KMS-11 (cell line): ENCODE results near the gene NRF1.

Experiments
- H2AFZ ChIP-seq: fragments of 200-600 bp; sonication (generic); 2 replicates; pipeline ENCODE4 v1.6.1; 2016; ENCODE audit warnings: antibody characterized with exemption, mixed run types, low read depth
- H3K27ac ChIP-seq: fragments of 200-600 bp; sonication (generic); 2 replicates; pipeline ENCODE4 v1.6.1; 2016; ENCODE audit warnings: mild to moderate bottlenecking, mixed run types
- H3K27me3 ChIP-seq: fragments of 200-600 bp; sonication (generic); 2 replicates; pipeline ENCODE4 v1.6.1; 2017; ENCODE audit warnings: mild to moderate bottlenecking, low read depth, mixed run types, moderate library complexity; ENCODE audit not compliant: insufficient read depth
- H3K36me3 ChIP-seq: fragments of 200-600 bp; sonication (generic); 2 replicates; pipeline ENCODE4 v1.6.1; 2017; ENCODE audit warnings: mild to moderate bottlenecking, mixed run types; ENCODE audit not compliant: insufficient read depth
- H3K4me1 ChIP-seq: fragments of 200-600 bp; sonication (generic); 2 replicates; pipeline ENCODE4 v1.6.1; 2016; ENCODE audit warnings: mild to moderate bottlenecking, low read depth, mixed run types; ENCODE audit not compliant: poor library complexity, severe bottlenecking
- H3K4me2 ChIP-seq: fragments of 200-600 bp; sonication (generic); 2 replicates; pipeline ENCODE4 v1.7.0; 2016; ENCODE audit warnings: mild to moderate bottlenecking, mixed run types
- H3K4me3 ChIP-seq: fragments of 200-600 bp; sonication (generic); IDR thresholded peaks from 2 replicates; pipeline ENCODE4 v1.6.1; 2017; ENCODE audit warnings: low read depth, low read length, mixed read lengths; ENCODE audit not compliant: insufficient read depth
- H3K79me2 ChIP-seq: fragments of 200-600 bp; sonication (generic); 2 replicates; pipeline ENCODE4 v1.6.1; 2016; ENCODE audit warnings: low read depth, mixed run types; ENCODE audit not compliant: insufficient read depth
- H3K9ac ChIP-seq: fragments of 200-600 bp; sonication (generic); 2 replicates; pipeline ENCODE4 v1.6.1; 2016; ENCODE audit warnings: mild to moderate bottlenecking, mixed run types
- H4K20me1 ChIP-seq: fragments of 200-600 bp; sonication (generic); 2 replicates; pipeline ENCODE4 v1.6.1; 2016; ENCODE audit warnings: mild to moderate bottlenecking, mixed run types; ENCODE audit not compliant: insufficient read depth
- TF ChIP-seq, protein P1 (sequence below): fragments of 200-600 bp; sonication (generic); conservative IDR thresholded peaks from 2 replicates; pipeline ENCODE4 v1.6.1; 2017; ENCODE audit warnings: low read depth, mild to moderate bottlenecking, antibody characterized with exemption, low read length, moderate library complexity, mixed read lengths

The NRF1 gene

GRCh38 chr7:129739427-129739826 lies 127.9 kb downstream of the NRF1 start:
- Histone ChIP-seq H3K4me3 (no peak overlapping the region), H3K36me3 (no peaks in the 10 kb centered on the region), H3K27me3 (no peaks in the 10 kb centered on the region), H3K4me1 (peaks cover 26% of the 10 kb centered on the region), H2AFZ (no peak overlapping the region), H3K27ac (no peak overlapping the region), H3K4me2 (no peak overlapping the region), H3K9ac (no peak overlapping the region), H3K79me2 (no peaks in the 10 kb centered on the region), H4K20me1 (no peaks in the 10 kb centered on the region)
- TF ChIP-seq, protein P1, sequence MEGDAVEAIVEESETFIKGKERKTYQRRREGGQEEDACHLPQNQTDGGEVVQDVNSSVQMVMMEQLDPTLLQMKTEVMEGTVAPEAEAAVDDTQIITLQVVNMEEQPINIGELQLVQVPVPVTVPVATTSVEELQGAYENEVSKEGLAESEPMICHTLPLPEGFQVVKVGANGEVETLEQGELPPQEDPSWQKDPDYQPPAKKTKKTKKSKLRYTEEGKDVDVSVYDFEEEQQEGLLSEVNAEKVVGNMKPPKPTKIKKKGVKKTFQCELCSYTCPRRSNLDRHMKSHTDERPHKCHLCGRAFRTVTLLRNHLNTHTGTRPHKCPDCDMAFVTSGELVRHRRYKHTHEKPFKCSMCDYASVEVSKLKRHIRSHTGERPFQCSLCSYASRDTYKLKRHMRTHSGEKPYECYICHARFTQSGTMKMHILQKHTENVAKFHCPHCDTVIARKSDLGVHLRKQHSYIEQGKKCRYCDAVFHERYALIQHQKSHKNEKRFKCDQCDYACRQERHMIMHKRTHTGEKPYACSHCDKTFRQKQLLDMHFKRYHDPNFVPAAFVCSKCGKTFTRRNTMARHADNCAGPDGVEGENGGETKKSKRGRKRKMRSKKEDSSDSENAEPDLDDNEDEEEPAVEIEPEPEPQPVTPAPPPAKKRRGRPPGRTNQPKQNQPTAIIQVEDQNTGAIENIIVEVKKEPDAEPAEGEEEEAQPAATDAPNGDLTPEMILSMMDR = no peak

DNA sequence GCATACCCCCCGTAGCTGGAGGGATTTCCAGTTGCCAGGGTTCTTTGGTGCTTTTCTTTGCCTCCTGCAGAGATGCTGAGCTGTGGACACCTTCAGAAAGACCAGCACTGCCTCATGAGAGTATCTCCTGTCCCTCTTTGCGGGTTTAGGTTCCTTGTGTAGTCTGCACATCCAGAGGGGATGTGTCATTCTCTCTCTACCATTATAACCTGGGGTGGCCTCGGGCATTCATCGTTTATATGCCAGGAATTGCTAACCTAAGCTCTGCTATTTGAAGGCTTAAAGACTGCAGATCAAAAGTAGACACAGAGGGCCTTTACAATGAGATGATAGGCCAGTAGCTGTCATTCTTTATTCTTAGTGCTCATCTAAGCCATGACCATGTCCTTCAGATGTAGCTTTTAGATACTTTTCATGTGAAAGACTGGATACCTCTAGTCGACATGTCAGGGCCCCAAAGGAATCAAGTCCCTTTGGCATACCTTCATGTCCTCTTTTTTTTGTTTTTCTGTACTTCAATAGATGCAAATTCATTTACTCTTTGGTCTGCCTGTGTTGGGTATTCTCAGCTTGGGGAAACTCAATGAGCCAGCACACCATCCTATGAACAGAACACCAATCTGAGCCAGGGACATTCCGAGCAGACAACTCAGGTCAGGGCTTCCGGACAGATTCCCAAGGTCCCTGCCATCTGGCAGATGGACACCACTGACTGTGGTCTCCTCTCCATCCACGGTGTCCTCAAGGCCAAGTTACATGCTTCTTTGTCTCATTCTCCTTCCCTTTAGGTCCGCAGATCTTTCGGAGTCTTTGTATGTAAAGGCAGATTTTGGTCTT lies 129.3 kb downstream of the NRF1 start:
- no peak overlapping the region for H3K4me3 ChIP-seq
- H4K20me1 ChIP-seq = no peaks in the 10 kb centered on the region
- H3K9ac ChIP-seq = no peak overlapping the region
- no peaks in the 10 kb centered on the region for H3K36me3 ChIP-seq
- H3K27me3 ChIP-seq = no peaks in the 10 kb centered on the region
- H2AFZ ChIP-seq = no peak overlapping the region
- H3K79me2 ChIP-seq = no peaks in the 10 kb centered on the region
- peaks cover 26% of the 10 kb centered on the region for H3K4me1 ChIP-seq
- H3K27ac ChIP-seq = no peak overlapping the region
- H3K4me2 ChIP-seq = peak overlapping the region; percentile 54; the same call in 1 of the 2 replicates
- TF ChIP-seq, protein P1 = no peak

DNA sequence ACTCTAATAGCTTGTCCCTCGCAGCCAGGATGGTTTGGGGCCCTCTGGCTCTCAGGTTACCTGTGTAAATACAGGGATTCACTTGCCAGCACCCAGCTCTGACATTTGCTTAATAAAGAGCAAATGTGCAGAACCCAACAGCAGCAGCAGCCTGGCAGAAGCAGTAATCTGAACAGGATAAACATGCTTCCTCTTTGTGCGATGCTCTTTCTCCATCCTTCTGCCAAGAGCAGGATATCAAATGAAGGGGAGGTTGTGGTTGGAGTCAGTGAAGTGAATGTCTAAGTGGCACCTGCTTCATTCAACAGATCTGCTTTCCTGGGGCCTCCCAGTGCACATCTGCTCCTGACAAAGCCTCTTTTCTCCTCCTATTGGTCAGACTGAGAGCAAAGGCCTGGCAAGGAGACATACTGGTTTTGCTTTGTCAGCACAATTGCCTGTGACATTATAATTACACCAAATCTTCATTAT lies 130.3 kb downstream of the NRF1 start:
- Histone ChIP-seq H3K4me1 (peaks cover 26% of the 10 kb centered on the region), H2AFZ (no peak overlapping the region), H3K4me2 (peak overlapping the region; percentile 54), H4K20me1 (no peaks in the 10 kb centered on the region), H3K79me2 (no peaks in the 10 kb centered on the region), H3K27ac (peak overlapping the region; percentile 34), H3K4me3 (no peak overlapping the region), H3K27me3 (no peaks in the 10 kb centered on the region), H3K36me3 (no peaks in the 10 kb centered on the region), H3K9ac (no peak overlapping the region)
- TF ChIP-seq, protein P1 = no peak; the same call in 1 of the 2 replicates

GRCh38 chr7:129742256-129742655 lies 130.7 kb downstream of the NRF1 start:
- peak overlapping the region; percentile 54 for H3K4me2 ChIP-seq

More at GRCh38 chr7:129742256-129742655, 130.7 kb downstream of the NRF1 start:
- Histone ChIP-seq H2AFZ (no peak overlapping the region), H3K4me3 (no peak overlapping the region), H4K20me1 (no peaks in the 10 kb centered on the region), H3K79me2 (no peaks in the 10 kb centered on the region), H3K9ac (no peak overlapping the region), H3K36me3 (no peaks in the 10 kb centered on the region), H3K27me3 (no peaks in the 10 kb centered on the region), H3K27ac (peak overlapping the region; percentile 34), H3K4me1 (peaks cover 26% of the 10 kb centered on the region)
- TF ChIP-seq, protein P1 = no peak
